HFF-Myc (cell line): ENCODE results near the gene ADGRG3.

Experiments used
- DNase-seq: peaks from one replicate; pipeline ENCODE4 v3.0.0-alpha.2; 2011; ENCODE audit warnings: low read depth; ENCODE audit errors: extremely low read depth
- H3K4me3 ChIP-seq: replicated peaks from 2 replicates; pipeline ENCODE4 v1.5.1; 2011; ENCODE audit warnings: low read depth, mild to moderate bottlenecking, control low read depth, low read length
- TF ChIP-seq, protein P1 (sequence below): IDR thresholded peaks from 2 replicates; pipeline ENCODE4 v1.5.1; 2012; ENCODE audit warnings: mild to moderate bottlenecking, low read depth, low read length, control low read depth; ENCODE audit errors: missing control alignments

The ADGRG3 gene

DNA sequence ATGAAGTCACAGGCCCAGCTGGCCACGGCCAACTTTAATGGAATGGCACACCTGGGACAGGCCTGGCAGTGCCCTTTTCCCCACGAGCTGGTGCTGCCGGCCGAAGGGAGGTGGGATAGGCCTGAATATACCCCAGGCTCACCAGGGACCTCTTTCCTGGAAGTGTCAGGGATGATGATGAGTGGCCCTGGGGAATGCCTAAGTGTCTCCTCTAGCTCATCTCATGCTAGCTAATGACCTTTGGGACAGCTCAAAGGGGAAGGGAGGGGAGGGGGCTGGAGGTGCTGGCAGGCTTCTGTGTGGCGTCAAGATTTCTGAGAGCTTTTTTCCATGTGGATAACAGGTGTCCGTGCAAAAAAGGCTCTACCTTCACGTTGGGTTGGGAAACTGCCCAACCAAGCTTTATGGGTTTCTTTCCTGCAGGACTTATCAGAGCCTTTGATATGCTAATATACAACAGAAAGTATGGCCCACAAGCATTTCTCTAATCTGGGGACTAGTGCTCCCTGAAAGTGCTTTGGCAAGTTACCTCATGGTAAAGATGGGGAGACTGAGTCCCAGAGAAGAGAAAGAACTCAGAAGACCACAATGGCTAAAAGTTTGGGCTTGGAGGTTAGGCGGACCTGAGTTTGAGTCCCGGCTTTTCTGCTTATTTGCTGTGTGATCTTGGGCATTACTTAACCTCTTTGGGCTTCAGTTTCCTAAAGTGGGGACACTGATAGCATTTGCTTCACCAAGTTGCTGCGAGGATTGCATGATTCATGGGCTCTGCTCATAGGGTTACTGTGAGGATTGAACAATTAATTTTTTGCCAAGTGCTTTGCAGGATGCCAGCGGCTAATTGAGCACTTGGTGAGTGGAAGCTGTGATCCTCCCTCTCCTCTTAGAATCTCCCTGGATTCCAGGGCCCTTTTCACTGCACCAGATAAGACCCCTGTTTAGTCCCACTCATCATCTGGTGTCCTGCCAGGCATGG lies 25.7 kb upstream of the ADGRG3 start:
- TF ChIP-seq, protein P1, sequence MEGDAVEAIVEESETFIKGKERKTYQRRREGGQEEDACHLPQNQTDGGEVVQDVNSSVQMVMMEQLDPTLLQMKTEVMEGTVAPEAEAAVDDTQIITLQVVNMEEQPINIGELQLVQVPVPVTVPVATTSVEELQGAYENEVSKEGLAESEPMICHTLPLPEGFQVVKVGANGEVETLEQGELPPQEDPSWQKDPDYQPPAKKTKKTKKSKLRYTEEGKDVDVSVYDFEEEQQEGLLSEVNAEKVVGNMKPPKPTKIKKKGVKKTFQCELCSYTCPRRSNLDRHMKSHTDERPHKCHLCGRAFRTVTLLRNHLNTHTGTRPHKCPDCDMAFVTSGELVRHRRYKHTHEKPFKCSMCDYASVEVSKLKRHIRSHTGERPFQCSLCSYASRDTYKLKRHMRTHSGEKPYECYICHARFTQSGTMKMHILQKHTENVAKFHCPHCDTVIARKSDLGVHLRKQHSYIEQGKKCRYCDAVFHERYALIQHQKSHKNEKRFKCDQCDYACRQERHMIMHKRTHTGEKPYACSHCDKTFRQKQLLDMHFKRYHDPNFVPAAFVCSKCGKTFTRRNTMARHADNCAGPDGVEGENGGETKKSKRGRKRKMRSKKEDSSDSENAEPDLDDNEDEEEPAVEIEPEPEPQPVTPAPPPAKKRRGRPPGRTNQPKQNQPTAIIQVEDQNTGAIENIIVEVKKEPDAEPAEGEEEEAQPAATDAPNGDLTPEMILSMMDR, result no peak
- DNase-seq, result no peak

DNA sequence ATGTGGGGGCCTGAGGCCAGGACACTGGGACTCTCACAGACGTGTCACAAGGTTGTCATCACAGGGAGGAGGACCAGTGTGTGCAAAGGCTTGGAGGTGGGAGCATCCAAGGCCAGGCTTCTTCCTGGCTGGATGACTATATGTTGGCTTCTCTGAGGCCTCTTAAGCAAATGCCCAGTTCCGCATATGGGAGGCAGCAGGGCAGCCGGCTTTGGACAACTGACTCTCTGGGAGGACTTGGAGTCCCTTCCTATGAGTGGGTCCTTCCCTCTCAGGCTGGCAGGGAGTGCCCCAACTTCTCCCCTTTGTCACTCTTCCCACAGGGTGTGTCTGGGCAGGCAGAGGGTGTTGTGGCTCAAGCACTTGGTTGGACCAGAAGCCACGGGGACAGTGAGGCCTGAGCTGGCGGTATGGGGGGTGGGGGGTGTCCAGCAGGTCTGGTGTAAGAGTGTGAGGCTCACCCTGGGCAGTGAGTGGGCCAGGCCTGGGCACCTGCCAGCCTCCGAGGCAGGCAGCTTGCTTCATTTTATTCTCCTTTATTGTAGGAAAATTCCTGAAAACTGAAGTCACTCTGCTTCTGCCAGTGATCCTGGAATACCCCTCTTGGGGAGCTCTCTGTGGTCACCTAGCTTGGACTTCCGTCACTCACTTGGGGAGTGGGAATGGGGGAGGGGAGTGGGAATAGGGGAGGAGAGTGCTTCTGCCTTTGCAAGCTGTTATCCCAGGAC lies 24.8 kb upstream of the ADGRG3 start:
- no peak for DNase-seq
- no peak overlapping the region for H3K4me3 ChIP-seq
- TF ChIP-seq, protein P1, result no peak

More for the DNA sequence above, 25.7 kb upstream of the ADGRG3 start:
- no peak overlapping the region for H3K4me3 ChIP-seq

GRCh38 chr16:57643910-57644309 lies 24.2 kb upstream of the ADGRG3 start:
- TF ChIP-seq, protein P1, result no peak
- no peak overlapping the region for H3K4me3 ChIP-seq
- no peak for DNase-seq

DNA sequence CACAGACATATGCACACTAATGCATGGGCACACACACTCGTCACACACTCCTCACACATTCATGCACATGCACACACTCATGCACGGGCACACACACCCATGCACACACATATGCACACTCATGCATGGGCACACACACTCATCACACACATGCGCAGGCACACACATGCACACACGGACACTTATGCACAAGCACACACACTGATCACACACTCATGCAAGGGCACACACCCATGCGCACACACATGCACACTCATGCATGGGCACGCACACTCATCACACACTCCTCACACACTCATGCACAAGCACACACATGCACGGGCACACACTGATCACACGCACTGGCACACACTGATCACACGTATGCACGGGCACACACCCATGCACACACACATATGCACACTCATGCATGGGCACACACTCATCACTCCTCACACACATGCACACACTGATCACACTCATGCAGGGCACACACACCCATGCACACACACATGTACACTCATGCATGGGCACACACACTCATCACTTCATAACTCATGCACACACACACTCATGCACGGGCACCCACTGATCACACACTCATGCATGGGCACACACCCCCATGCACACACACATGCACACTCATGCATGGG lies 23.6 kb upstream of the ADGRG3 start:
- TF ChIP-seq, protein P1, result no peak
- H3K4me3 ChIP-seq, result no peak overlapping the region
- DNase-seq, result no peak

DNA sequence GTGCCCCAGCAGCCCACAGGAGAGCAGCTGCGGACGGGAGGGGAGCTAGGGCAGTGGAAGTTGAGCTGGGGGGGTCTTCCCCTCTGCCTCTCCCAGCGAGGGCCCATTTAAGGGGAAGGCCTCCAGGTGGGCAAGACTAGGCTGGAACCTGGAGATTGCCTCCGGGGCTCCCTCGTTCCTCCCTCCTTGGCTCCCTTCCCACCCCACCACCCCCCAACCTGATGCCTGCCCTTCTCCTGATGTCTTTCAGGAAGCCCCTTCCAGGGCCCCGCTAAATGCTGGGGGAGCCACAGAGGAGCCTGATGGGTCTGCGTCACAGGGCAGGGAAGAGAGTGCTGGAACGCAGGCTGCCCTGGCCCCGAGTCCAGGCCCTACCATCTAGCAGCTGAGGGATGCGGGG lies 22.9 kb upstream of the ADGRG3 start:
- H3K4me3 ChIP-seq, result no peak overlapping the region
- TF ChIP-seq, protein P1, result no peak
- no peak for DNase-seq

DNA sequence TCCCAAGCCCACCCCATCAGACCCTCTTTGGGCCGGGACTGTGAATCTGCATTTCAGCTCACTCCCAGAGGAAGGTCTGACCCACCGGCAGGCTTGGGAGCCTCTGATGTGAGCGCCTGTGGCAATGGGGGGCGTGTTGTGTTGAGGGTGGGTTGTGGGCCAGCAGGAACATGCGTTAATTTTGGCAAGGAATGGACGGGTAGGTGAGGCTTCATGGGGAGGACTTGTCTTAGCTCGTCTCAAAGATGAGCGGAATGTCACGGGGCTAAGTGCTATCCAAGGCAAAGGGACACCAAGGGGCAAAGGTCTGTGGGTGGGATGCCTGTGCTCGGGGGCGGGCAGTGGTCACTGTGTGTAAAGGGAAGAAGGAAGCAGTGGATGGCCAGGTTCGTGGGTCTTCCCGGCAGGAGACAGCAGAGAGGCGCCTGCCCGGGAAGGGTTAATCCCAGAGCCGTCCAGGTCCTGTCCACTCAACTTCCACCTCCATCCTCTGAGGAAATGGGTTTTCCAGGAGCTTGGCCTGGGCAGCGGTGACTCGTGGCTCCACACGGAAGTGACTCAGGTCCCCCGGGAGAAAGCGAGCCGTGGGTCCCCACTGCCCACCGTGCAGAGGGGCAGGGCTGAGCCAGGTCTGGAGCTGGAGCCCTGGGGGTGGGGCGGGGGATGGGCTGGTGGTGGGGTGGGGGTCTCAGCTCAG lies 22.3 kb upstream of the ADGRG3 start:
- no peak overlapping the region for H3K4me3 ChIP-seq
- TF ChIP-seq, protein P1, result no peak
- DNase-seq, result no peak
